ENCODE results near the gene RPH3AL.

- no peak for TF ChIP-seq PATZ1 (CRISPR knock-in tag; IDR thresholded peaks at IDR 0.05; ENCODE audit: borderline replicate concordance)
- no peak for TF ChIP-seq TSHZ2 (CRISPR knock-in tag; IDR thresholded peaks at IDR 0.05)
- TF ChIP-seq ZFP30 (CRISPR knock-in tag; IDR thresholded peaks at IDR 0.05) = no peak
- no peak for TF ChIP-seq GLIS3 (CRISPR knock-in tag; IDR thresholded peaks at IDR 0.05)
- TF ChIP-seq CSRNP3 (CRISPR knock-in tag; IDR thresholded peaks at IDR 0.05) = no peak
Measured at GRCh38 chr17:207775-208174, 144.8 kb downstream of the RPH3AL start.
